Activated CD8-positive, alpha-beta T cell treated with anti-CD3 and anti-CD28 coated beads for 36 hours (primary cell): Measurements from ENCODE around the gene USP14. TPM values are rescaled to one million over a fixed set of nuclear protein-coding genes. Genes with fewer than 3 reads are reported as not detected.

ENCODE experiments used
- ATAC-seq: fragments of 200-7000 bp; cut with Tn5 transposase; one replicate; pipeline ENCODE4 v1.10.0; 2021; ENCODE audit warnings: mild to moderate bottlenecking, moderate library complexity
- CTCF ChIA-PET: fragments of 350-600 bp; sonication (Branson Sonifier 250); formaldehyde crosslinking; loops from one replicate; lab custom pipeline; 2021; ENCODE audit warnings: antibody characterized with exemption; lab: Charles Lee
- POLR2A ChIA-PET: fragments of 350-600 bp; sonication (Branson Sonifier 250); formaldehyde crosslinking; loops from one replicate; lab custom pipeline; 2021; ENCODE audit warnings: antibody characterized with exemption; lab: Charles Lee
- DNase-seq: peaks from one replicate; pipeline ENCODE4 v3.0.0-alpha.2; 2020
- H3K27ac Mint-ChIP-seq: one replicate; pipeline ENCODE4 v1.8.0; 2021; ENCODE audit warnings: mild to moderate bottlenecking, mixed read lengths
- H3K27me3 Mint-ChIP-seq: one replicate; pipeline ENCODE4 v1.8.0; 2021; ENCODE audit warnings: mixed read lengths
- H3K36me3 Mint-ChIP-seq: one replicate; pipeline ENCODE4 v1.8.0; 2021; ENCODE audit warnings: low read depth, mixed read lengths
- H3K4me1 Mint-ChIP-seq: one replicate; pipeline ENCODE4 v1.8.0; 2021; ENCODE audit warnings: low read depth, mixed read lengths
- H3K4me3 Mint-ChIP-seq: one replicate; pipeline ENCODE4 v1.8.0; 2021; ENCODE audit warnings: mild to moderate bottlenecking, moderate library complexity, mixed read lengths
- H3K9me3 Mint-ChIP-seq: one replicate; pipeline ENCODE4 v1.8.0; 2021; ENCODE audit warnings: mixed read lengths
- CTCF ChIP-seq: fragments of 200-600 bp; IDR thresholded peaks from one replicate; pipeline ENCODE4 v1.8.0; 2022; ENCODE audit warnings: antibody characterized with exemption, mild to moderate bottlenecking
- intact Hi-C: fragments of 100-400 bp; cut with micrococcal nuclease; formaldehyde crosslinking; loops from one replicate; pipeline ENCODE4 v1.10.0; 2022
- total RNA-seq, 2 experiments: library from RNA; stranded (reverse); gene quantifications; one replicate each; pipeline ENCODE4 v1.2.3, GENCODE V29; 2021

USP14 gene
- total RNA-seq, 2 experiments from 2014 or later = 94.6 to 96.2 TPM

GRCh38 chr18:213505-213904, 55.1 kb downstream of the USP14 start:
- TF ChIP-seq CTCF = no peak
- POLR2A ChIA-PET = no interaction called here

GRCh38 chr18:213966-214365, 55.6 kb downstream of the USP14 start:
- no peak overlapping the region for H3K27ac Mint-ChIP-seq
- H3K4me1 Mint-ChIP-seq = no peaks in the 10 kb centered on the region
- DNase-seq (no peak), ATAC-seq (no peak)
- H3K27me3 Mint-ChIP-seq = no peaks in the 10 kb centered on the region
- intact Hi-C loops = no loop called here
- no peak for TF ChIP-seq CTCF
- ChIA-PET CTCF (interaction anchor here (1.0 to 1.4 kb wide), 3 partner anchors 10 to 48 kb away, joined by 3 to 5 read pairs (median 4); no protein-coding TSS in a partner anchor), POLR2A (no interaction called here)
- H3K36me3 Mint-ChIP-seq = peaks cover 46% of the 10 kb centered on the region
- no peak overlapping the region for H3K4me3 Mint-ChIP-seq
- H3K9me3 Mint-ChIP-seq = no peaks in the 10 kb centered on the region

More at GRCh38 chr18:213505-213904, 55.1 kb downstream of the USP14 start:
- H3K9me3 Mint-ChIP-seq = no peaks in the 10 kb centered on the region
- no peaks in the 10 kb centered on the region for H3K27me3 Mint-ChIP-seq
- no peak overlapping the region for H3K4me3 Mint-ChIP-seq
- no peak for ATAC-seq
- peak overlapping the region; percentile 58 for H3K27ac Mint-ChIP-seq
- intact Hi-C loops = no loop called here
- CTCF ChIA-PET = interaction anchor here (1.2 to 2.0 kb wide), 3 partner anchors 13 to 54 kb away, joined by 3 to 5 read pairs (median 4); partner anchors contain the start of gene THOC1
- no peaks in the 10 kb centered on the region for H3K4me1 Mint-ChIP-seq
- peaks cover 46% of the 10 kb centered on the region for H3K36me3 Mint-ChIP-seq
- no peak for DNase-seq

DNA sequence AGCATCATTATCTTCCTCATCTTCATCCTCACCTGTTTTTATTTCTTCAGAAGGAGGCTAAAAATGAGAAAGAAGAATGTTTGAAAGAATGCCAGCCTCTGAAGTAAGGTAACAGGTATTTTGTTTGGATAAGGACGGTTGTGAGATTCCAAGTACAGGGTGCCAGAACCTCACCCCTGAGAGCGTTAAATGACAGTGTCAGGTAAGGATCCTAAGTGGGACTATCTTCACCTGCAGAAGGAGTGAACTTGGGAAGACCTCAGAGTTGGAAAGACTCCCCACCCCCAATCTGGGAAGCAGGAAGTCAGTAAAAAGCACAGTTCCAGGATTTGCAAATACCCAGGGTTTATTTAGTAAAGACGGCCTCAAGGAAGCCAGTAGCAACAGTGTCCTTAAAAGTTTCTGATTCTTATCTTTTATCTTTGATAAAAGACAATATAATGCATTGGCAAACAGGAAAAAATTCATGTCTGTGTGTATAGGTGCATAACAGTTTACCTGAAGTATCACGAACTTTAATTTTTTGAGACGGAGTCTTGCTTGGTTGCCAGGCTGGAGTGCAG, 57.2 kb downstream of the USP14 start:
- Mint-ChIP-seq H3K27ac (no peak overlapping the region), H3K27me3 (no peaks in the 10 kb centered on the region), H3K36me3 (peaks cover 45% of the 10 kb centered on the region), H3K4me3 (no peak overlapping the region), H3K9me3 (no peaks in the 10 kb centered on the region), H3K4me1 (no peaks in the 10 kb centered on the region)
- DNase-seq (no peak), ATAC-seq (no peak)
- intact Hi-C loops = no loop called here
- ChIA-PET POLR2A (interaction anchor here (0.6 to 1.0 kb wide), 2 partner anchors 10 to 11 kb away, joined by 3 read pairs; no protein-coding TSS in a partner anchor), CTCF (interaction anchor here (1.4 kb wide), 1 partner anchor 12 kb away, joined by 4 read pairs; no protein-coding TSS in a partner anchor)
- TF ChIP-seq CTCF = no peak

DNA sequence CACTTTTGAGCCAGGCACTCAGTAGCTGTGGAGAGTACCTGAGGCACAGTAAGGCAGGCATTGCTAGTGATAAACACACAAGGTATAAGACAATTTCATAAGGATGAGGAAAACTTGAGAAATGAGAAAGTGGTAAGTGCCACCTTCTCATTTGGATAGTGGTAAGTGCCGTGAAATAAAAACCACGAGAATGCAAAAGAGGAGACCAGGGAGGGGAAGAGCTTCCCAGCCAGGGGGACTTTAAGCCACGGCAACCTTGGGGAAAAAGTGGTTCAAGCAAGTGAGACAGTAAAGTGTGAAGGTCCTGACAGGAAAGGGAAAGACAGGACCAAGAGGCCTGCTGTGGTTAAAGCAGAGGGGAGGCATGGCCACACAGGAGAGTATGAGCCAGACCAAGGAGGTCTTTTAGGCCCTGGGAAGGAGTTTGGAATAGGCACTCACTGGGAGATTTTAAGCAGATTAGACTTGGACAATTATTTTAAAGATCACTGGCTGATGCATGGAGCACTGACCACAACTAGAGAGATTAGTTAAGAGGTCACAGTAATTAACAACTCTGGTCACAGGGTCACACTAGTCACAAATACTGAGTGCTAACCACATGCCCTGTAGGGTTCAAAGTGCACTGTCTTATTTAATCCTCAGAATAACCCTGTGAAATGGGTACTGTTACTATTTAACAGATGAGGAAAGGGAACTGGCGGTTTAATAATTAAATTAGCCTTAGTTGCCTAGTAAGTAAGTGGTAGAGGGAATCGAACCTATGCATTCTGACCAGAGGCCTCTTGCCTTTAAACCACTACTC, 59.4 kb downstream of the USP14 start:
- H3K9me3 Mint-ChIP-seq = no peaks in the 10 kb centered on the region
- ChIA-PET CTCF (no interaction called here), POLR2A (no interaction called here)
- TF ChIP-seq CTCF = no peak
- H3K4me1 Mint-ChIP-seq = no peaks in the 10 kb centered on the region
- no peak overlapping the region for H3K4me3 Mint-ChIP-seq
- peaks cover 45% of the 10 kb centered on the region for H3K36me3 Mint-ChIP-seq
- DNase-seq (no peak), ATAC-seq (no peak)
- H3K27me3 Mint-ChIP-seq = no peaks in the 10 kb centered on the region
- intact Hi-C loops = no loop called here
- H3K27ac Mint-ChIP-seq = peak overlapping the region; percentile 76

- H3K27ac Mint-ChIP-seq = peak overlapping the region; percentile 11
- DNase-seq = no peak
- H3K4me1 Mint-ChIP-seq = no peaks in the 10 kb centered on the region
- intact Hi-C loops = loop anchor here (2.0 kb wide), 1 partner anchor 62 kb away; the partner anchor contains the start of gene USP14
- no peaks in the 10 kb centered on the region for H3K27me3 Mint-ChIP-seq
- no peak for TF ChIP-seq CTCF
- no peak overlapping the region for H3K4me3 Mint-ChIP-seq
- ATAC-seq = no peak
- H3K36me3 Mint-ChIP-seq = peaks cover 45% of the 10 kb centered on the region
- H3K9me3 Mint-ChIP-seq = no peaks in the 10 kb centered on the region
- CTCF ChIA-PET = interaction anchor here (0.8 kb wide), 1 partner anchor 9 kb away, joined by 3 read pairs; no protein-coding TSS in a partner anchor
- POLR2A ChIA-PET = no interaction called here
Observed at GRCh38 chr18:220708-221107, 62.4 kb downstream of the USP14 start.
